Endothelial cell of umbilical vein (primary cell): ENCODE data around the gene ZNF614. TPM values are rescaled to one million over a fixed set of nuclear protein-coding genes. Genes with fewer than 3 reads are reported as not detected.
"Not testable (repeated sequence)": the region's sequence is repeated elsewhere in the genome, so short reads cannot be mapped to it uniquely, and the experiment has no call there.

Experiments
- BruUV-seq: library from RNA; stranded (reverse); fragments of 400-500 nt; replicated peaks from 2 replicates; lab custom pipeline; 2021; lab: Mats Ljungman, UMichigan
- CTCF ChIA-PET: fragments of 300-600, 350-600 bp; sonication (Branson Sonifier 250); formaldehyde crosslinking; loops from one replicate; lab custom pipeline; 2021; ENCODE audit warnings: antibody characterized with exemption, inconsistent platforms; lab: Charles Lee
- POLR2A ChIA-PET: fragments of 300-600, 350-600 bp; sonication (Branson Sonifier 250); formaldehyde crosslinking; loops from one replicate; lab custom pipeline; 2021; ENCODE audit warnings: antibody characterized with exemption, inconsistent platforms; lab: Charles Lee
- DNase-seq: peaks from one replicate; pipeline ENCODE4 v3.0.0-alpha.2; 2011; ENCODE audit warnings: low read depth, low spot score
- FAIRE-seq: peaks from 2 replicates; lab custom pipeline; 2011; peaks lifted over from hg19 to GRCh38; lab: Jason Lieb, UNC
- H2AFZ ChIP-seq: 2 replicates; pipeline ENCODE4 v1.6.0; 2012; ENCODE audit warnings: low read depth, low read length, control low read depth, inconsistent platforms
- H3K27ac ChIP-seq: 2 replicates; pipeline ENCODE4 v1.5.1; 2011; ENCODE audit warnings: low read depth, mild to moderate bottlenecking, control low read depth, low read length, moderate library complexity; ENCODE audit not compliant: insufficient read depth
- H3K27me3 ChIP-seq, 2 experiments: 2 replicates each; pipeline versions ENCODE4 v1.6.0 to v1.6.1; 2011; ENCODE audit warnings: low read length in 2 of 2, mixed read lengths in 1 of 2; ENCODE audit not compliant: control insufficient read depth in 2 of 2, insufficient read depth in 2 of 2
- H3K36me3 ChIP-seq, 2 experiments: 2 replicates in 1 of 2; 3 replicates in 1 of 2; pipeline ENCODE4 v1.5.1; 2011; ENCODE audit warnings: low read length in 2 of 2, mild to moderate bottlenecking in 1 of 2, moderate library complexity in 1 of 2; ENCODE audit not compliant: control insufficient read depth in 2 of 2, insufficient read depth in 2 of 2; ENCODE audit errors: extremely low read depth in 1 of 2
- H3K4me1 ChIP-seq: 3 replicates; pipeline ENCODE4 v1.5.1; 2011; ENCODE audit warnings: mild to moderate bottlenecking, low read length; ENCODE audit not compliant: control insufficient read depth, insufficient read depth; ENCODE audit errors: extremely low read depth
- H3K4me2 ChIP-seq: 2 replicates; pipeline ENCODE4 v1.6.1; 2011; ENCODE audit warnings: low read length, control low read depth, mixed read lengths; ENCODE audit not compliant: insufficient read depth
- H3K4me3 ChIP-seq, 3 experiments: fragments of 200-600 bp in 1 of 3; sonication (generic), shearing (Covaris generic) in 1 of 3; replicated peaks in 1 of 3; 2 replicates each; pipeline ENCODE4 v1.5.1; 2011 to 2016; ENCODE audit warnings: control low read depth in 3 of 3, low read length in 3 of 3, mild to moderate bottlenecking in 2 of 3, inconsistent platforms in 1 of 3, low read depth in 1 of 3, moderate library complexity in 1 of 3; ENCODE audit not compliant: insufficient read depth in 1 of 3
- H3K79me2 ChIP-seq: 2 replicates; pipeline ENCODE4 v1.6.0; 2012; ENCODE audit warnings: low read length, inconsistent platforms; ENCODE audit not compliant: control insufficient read depth, insufficient read depth
- H3K9ac ChIP-seq: replicated peaks from 2 replicates; pipeline ENCODE3; 2011; ENCODE audit warnings: low read length, control low read depth; ENCODE audit not compliant: insufficient read depth; ENCODE audit errors: extremely low read depth
- H3K9me1 ChIP-seq: replicated peaks from 3 replicates; pipeline ENCODE4 v1.6.0; 2011; ENCODE audit warnings: mild to moderate bottlenecking, low read length; ENCODE audit not compliant: control insufficient read depth, insufficient read depth; ENCODE audit errors: extremely low read depth
- H3K9me3 ChIP-seq: replicated peaks from 2 replicates; pipeline ENCODE4 v1.5.1; 2012; ENCODE audit warnings: low read length, inconsistent platforms; ENCODE audit not compliant: control insufficient read depth, insufficient read depth
- H4K20me1 ChIP-seq: replicated peaks from 2 replicates; pipeline ENCODE3; 2011; ENCODE audit warnings: mild to moderate bottlenecking, low read length; ENCODE audit not compliant: control insufficient read depth, insufficient read depth; ENCODE audit errors: extremely low read depth
- EZH2 ChIP-seq: IDR thresholded peaks from 2 replicates; pipeline ENCODE4 v1.6.1; 2012; ENCODE audit warnings: borderline replicate concordance, low read depth, mild to moderate bottlenecking, moderate library complexity, low read length, inconsistent platforms; ENCODE audit not compliant: severe bottlenecking
- FOS ChIP-seq: IDR thresholded peaks from 2 replicates; pipeline ENCODE4 v1.6.1; 2011; ENCODE audit warnings: mild to moderate bottlenecking, low read length, moderate library complexity, borderline replicate concordance; ENCODE audit not compliant: insufficient read depth
- GATA2 ChIP-seq: IDR thresholded peaks from 2 replicates; pipeline ENCODE4 v1.7.0; 2011; ENCODE audit warnings: low read depth, mild to moderate bottlenecking, moderate library complexity, mixed read lengths, low read length; ENCODE audit not compliant: insufficient read length, insufficient read depth
- JUN ChIP-seq: IDR thresholded peaks from 2 replicates; pipeline ENCODE4 v1.6.1; 2011; ENCODE audit warnings: borderline replicate concordance, low read depth; ENCODE audit not compliant: insufficient read length, insufficient read depth
- MYC ChIP-seq: IDR thresholded peaks from one replicate; pipeline ENCODE4 v1.6.1; 2011; ENCODE audit warnings: mild to moderate bottlenecking, low read depth, low read length
- POLR2A ChIP-seq: IDR thresholded peaks from 2 replicates; pipeline ENCODE4 v1.6.1; 2012; ENCODE audit warnings: low read depth, mild to moderate bottlenecking, control low read depth, low read length
- POLR2AphosphoS5 ChIP-seq: IDR thresholded peaks from 2 replicates; pipeline ENCODE4 v1.6.1; 2012; ENCODE audit warnings: low read depth, mild to moderate bottlenecking, control low read depth, low read length, moderate library complexity; ENCODE audit not compliant: insufficient read depth
- dilution Hi-C: fragments of 300-500 bp; cut with MboI; formaldehyde crosslinking; loops from one replicate; pipeline ENCODE4 v1.15.0; 2019; ENCODE audit warnings: low sequenced_read_pairs; ENCODE audit not compliant: extremely low pct_ligation_motif_present
- intact Hi-C: fragments of 100-400 bp; cut with micrococcal nuclease; formaldehyde crosslinking; loops from one replicate; pipeline ENCODE4 v1.10.0; 2022
- polyA plus RNA-seq, 4 experiments: library from polyadenylated mRNA; depleted of rRNA in 3 of 4; stranded (reverse) in 3 of 4; unstranded in 1 of 4; fragments of >200 nt; gene quantifications; 2 replicates each; pipeline versions ENCODE4 v1.2.1 to v1.2.3, GENCODE V29; 2011 to 2012; ENCODE audit warnings: missing spikeins in 1 of 4
- total RNA-seq: library from RNA; stranded (reverse); gene quantifications from 2 replicates; pipeline ENCODE4 v1.2.3, GENCODE V29; 2021
- TF ChIP-seq, protein P1 (sequence below): IDR thresholded peaks from 2 replicates; pipeline ENCODE4 v1.6.1; 2011; ENCODE audit not compliant: insufficient read depth, insufficient read length
- TF ChIP-seq, protein P2 (sequence below), 2 donors: IDR thresholded peaks; 1 replicate in 1 of 2; 2 replicates in 1 of 2; pipeline ENCODE4 v1.5.1; 2011; ENCODE audit warnings: low read length in 2 of 2, mild to moderate bottlenecking in 2 of 2, moderate library complexity in 2 of 2, control low read depth in 1 of 2, inconsistent platforms in 1 of 2, low read depth in 1 of 2; ENCODE audit not compliant: insufficient read depth in 1 of 2; ENCODE audit errors: extremely low read depth in 1 of 2

The ZNF614 gene
- total and polyA plus RNA-seq, 2 donors (not counting 3 experiments of a cell fraction or from before 2014, with no cell fraction given) = 2.5 to 7.8 TPM

DNA sequence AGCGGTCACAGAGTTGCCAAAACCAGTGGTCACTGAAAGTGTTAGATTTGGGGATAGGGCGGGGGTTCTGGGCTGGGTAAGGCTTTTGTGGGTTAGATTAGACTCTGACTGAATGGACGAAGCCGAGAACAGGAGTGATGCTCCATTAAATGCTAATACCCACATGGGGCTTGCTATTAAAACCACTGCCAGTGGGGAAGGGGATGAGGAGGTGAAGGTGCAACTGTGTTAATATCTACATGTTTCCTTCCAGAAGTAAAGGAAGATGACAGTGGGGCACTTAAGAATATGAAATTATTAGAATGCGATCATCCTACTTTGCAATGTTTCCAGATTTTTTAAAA lies 573 bp upstream of the ZNF614 start:
- H3K4me3 ChIP-seq = peak overlapping the region; percentile 59 to 90 (median 87)
- H3K27me3 ChIP-seq = no peaks in the 10 kb centered on the region
- TF ChIP-seq JUN (no peak), MYC (no peak), EZH2 (no peak), POLR2AphosphoS5 (no peak), GATA2 (no peak), FOS (no peak), POLR2A (no peak)
- TF ChIP-seq, protein P1, sequence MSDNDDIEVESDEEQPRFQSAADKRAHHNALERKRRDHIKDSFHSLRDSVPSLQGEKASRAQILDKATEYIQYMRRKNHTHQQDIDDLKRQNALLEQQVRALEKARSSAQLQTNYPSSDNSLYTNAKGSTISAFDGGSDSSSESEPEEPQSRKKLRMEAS = no peak
- TF ChIP-seq, protein P2, sequence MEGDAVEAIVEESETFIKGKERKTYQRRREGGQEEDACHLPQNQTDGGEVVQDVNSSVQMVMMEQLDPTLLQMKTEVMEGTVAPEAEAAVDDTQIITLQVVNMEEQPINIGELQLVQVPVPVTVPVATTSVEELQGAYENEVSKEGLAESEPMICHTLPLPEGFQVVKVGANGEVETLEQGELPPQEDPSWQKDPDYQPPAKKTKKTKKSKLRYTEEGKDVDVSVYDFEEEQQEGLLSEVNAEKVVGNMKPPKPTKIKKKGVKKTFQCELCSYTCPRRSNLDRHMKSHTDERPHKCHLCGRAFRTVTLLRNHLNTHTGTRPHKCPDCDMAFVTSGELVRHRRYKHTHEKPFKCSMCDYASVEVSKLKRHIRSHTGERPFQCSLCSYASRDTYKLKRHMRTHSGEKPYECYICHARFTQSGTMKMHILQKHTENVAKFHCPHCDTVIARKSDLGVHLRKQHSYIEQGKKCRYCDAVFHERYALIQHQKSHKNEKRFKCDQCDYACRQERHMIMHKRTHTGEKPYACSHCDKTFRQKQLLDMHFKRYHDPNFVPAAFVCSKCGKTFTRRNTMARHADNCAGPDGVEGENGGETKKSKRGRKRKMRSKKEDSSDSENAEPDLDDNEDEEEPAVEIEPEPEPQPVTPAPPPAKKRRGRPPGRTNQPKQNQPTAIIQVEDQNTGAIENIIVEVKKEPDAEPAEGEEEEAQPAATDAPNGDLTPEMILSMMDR (IDR thresholded peaks at IDR 0.05; ENCODE audit: extremely low read depth in 1 of 2, insufficient read depth in 1 of 2, low read depth in 1 of 2, low read length in 2 of 2) = no peak
- H3K9me3 ChIP-seq = peaks cover 8% of the 10 kb centered on the region
- no peak for FAIRE-seq
- peaks cover 10% of the 10 kb centered on the region for H3K79me2 ChIP-seq
- BruUV-seq = no TSS peak
- H3K4me2 ChIP-seq = peak overlapping the region; percentile 95
- H2AFZ ChIP-seq = peak overlapping the region; percentile 99
- intact Hi-C loops (loop anchor here (1.0 to 5.0 kb wide), 7 partner anchors 20 to 209 kb away; partner anchors contain the start of genes PPP2R1A, ZNF350, ZNF432 and ZNF613), dilution Hi-C loops (no loop called here)
- H3K36me3 ChIP-seq = peaks cover 0 to 3% of the 10 kb centered on the region in 2 experiments
- no peaks in the 10 kb centered on the region for H4K20me1 ChIP-seq
- peaks cover 6% of the 10 kb centered on the region for H3K4me1 ChIP-seq
- H3K9ac ChIP-seq = peak overlapping the region; percentile 95
- peak overlapping the region; percentile 93 for H3K27ac ChIP-seq
- DNase-seq = no peak
- H3K9me1 ChIP-seq = no peaks in the 10 kb centered on the region
- ChIA-PET CTCF (no interaction called here), POLR2A (interaction anchor here (0.9 to 1.1 kb wide), 3 partner anchors 20 to 161 kb away, joined by 3 to 5 read pairs (median 4); partner anchors contain the start of genes PPP2R1A, ZNF432 and ZNF615)

DNA sequence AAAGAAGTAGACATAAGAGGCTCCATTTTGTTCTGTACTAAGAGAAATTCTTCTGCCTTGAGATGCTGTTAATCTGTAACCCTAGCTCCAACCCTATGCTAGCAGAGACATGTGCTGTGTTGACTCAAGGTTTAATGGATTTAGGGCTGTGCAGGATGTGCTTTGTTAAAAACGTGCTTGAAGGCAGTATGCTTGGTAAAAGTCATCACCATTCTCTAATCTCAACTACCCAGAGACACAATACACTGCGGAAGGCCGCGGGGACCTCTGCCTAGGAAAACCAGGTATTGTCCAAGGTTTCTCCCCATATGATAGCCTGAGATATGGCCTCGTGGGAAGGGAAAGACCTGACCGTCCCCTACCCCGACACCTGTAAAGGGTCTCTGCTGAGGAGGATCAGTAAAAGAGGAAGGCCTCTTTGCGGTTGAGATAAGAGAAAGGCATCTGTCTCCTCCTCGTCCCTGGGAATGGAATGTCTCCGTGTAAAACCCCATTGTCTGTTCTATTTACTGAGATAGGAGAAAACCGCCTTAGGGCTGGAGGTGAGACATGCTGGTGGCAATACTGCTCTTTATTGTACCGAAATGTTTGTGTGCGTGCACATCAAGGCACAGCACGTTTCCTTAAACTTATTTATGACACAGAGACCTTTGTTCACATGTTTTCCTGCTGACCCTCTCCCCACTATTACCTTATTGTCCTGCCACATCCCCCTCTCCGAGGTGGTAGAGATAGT lies 1.8 kb downstream of the ZNF614 start:
- H3K4me1 ChIP-seq, H3K27ac ChIP-seq, H3K4me2 ChIP-seq, H3K4me3 ChIP-seq, FAIRE-seq, H3K9me1 ChIP-seq, dilution Hi-C loops, H2AFZ ChIP-seq, H4K20me1 ChIP-seq, BruUV-seq, CTCF ChIA-PET, POLR2A ChIA-PET, H3K27me3 ChIP-seq, DNase-seq, H3K9me3 ChIP-seq, H3K9ac ChIP-seq: not testable (repeated sequence)
- intact Hi-C loops = loop anchor here (5.0 kb wide), 3 partner anchors 99 to 211 kb away; partner anchors contain the start of genes PPP2R1A and ZNF613
- Histone ChIP-seq H3K79me2 (peaks cover 10% of the 10 kb centered on the region), H3K36me3 (peaks cover 0 to 10% of the 10 kb centered on the region in 2 experiments)
